GM12892 (cell line): ENCODE data around the gene ATP5F1D.

Source experiments
- DNase-seq: peaks from one replicate; pipeline ENCODE4 v3.0.0; 2011; ENCODE audit not compliant: insufficient read length
- FAIRE-seq: peaks from 2 replicates; lab custom pipeline; 2011; peaks lifted over from hg19 to GRCh38; lab: Jason Lieb, UNC
- POLR2A ChIP-seq: IDR thresholded peaks from 2 replicates; pipeline ENCODE4 v1.6.1; 2011; ENCODE audit warnings: low read depth, low read length, control low read depth
- POLR2AphosphoS5 ChIP-seq: IDR thresholded peaks from 2 replicates; pipeline ENCODE4 v1.6.1; 2011; ENCODE audit warnings: low read depth, low read length, control low read depth
- TAF1 ChIP-seq: IDR thresholded peaks from 2 replicates; pipeline ENCODE4 v1.6.1; 2011; ENCODE audit warnings: low read depth, mild to moderate bottlenecking, control low read depth, low read length, borderline replicate concordance

Gene ATP5F1D

DNA sequence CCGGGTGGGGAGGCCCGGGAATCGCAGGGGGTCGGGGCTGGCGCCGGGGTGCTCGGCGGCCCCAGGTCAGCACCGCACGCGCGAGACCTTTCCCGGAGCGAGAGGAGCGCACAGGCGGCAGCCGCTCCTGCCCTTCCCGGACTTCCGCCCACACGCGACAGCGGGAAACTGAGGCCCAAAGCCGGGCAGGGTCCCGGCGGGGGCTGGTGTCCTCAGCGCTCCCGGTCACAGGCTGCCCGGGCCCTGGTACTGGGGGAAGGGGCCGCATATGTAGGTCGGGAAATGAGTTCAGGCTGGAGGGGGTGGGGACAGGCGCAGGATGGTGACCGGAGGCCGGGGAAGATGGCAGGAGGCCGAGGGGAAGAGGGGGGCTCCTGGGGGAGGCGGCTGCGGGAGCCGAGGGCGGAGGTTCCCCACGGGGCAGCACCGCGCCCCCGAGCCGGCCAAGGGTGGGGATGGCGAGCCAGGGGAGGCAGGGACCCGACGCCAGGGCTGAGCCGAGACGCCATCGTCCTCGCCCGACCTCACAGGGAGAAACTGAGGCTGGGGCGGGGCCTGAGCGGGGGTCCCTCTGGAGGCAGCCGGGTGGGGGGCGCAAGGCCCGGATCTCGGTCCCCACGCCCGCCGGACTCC lies 4.4 kb upstream of the ATP5F1D start:
- FAIRE-seq, result no peak
- DNase-seq, result no peak
- no peak for TF ChIP-seq POLR2A
- no peak for TF ChIP-seq POLR2AphosphoS5
- no peak for TF ChIP-seq TAF1

DNA sequence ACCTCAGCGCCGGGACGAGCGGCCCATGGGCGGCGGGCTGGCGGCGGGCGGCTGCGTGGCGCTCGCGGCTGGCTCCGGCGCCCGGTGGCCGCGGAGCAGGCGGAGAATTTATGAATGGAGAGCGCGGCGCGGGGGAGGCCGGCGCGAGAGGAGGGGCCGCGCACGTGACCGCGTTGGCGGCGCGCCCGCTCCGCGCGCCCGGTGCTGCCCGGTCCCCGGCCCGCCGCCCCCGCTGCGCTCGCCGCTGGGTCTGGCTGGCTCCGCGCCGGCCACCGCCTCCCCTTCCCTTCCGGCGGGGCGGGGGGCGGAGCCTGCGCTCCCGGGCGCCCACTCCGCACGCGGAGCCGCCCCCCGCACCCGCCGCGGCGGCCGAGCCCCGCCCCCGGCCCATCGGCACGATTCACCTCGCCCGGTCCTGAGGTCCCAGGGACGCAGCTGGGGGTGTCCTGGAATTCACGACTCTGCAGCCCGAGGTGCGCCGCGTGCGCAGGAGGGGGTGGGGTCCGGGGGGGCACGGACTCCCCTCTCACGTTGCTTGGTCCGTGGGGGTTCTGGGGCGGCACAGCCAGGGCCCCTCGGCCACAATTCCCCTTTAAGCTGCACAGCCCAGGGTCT lies 3.7 kb upstream of the ATP5F1D start, which contains the start of gene CBARP:
Gene CBARP, minus strand, starts transcription at position 252 of the 615 bp plus-strand sequence. CDS start 1,905 bp downstream, outside the sequence.
- TF ChIP-seq POLR2A, result no peak
- TF ChIP-seq POLR2AphosphoS5, result no peak
- no peak for TF ChIP-seq TAF1
- DNase-seq (no peak), FAIRE-seq (peak; percentile 9)

DNA sequence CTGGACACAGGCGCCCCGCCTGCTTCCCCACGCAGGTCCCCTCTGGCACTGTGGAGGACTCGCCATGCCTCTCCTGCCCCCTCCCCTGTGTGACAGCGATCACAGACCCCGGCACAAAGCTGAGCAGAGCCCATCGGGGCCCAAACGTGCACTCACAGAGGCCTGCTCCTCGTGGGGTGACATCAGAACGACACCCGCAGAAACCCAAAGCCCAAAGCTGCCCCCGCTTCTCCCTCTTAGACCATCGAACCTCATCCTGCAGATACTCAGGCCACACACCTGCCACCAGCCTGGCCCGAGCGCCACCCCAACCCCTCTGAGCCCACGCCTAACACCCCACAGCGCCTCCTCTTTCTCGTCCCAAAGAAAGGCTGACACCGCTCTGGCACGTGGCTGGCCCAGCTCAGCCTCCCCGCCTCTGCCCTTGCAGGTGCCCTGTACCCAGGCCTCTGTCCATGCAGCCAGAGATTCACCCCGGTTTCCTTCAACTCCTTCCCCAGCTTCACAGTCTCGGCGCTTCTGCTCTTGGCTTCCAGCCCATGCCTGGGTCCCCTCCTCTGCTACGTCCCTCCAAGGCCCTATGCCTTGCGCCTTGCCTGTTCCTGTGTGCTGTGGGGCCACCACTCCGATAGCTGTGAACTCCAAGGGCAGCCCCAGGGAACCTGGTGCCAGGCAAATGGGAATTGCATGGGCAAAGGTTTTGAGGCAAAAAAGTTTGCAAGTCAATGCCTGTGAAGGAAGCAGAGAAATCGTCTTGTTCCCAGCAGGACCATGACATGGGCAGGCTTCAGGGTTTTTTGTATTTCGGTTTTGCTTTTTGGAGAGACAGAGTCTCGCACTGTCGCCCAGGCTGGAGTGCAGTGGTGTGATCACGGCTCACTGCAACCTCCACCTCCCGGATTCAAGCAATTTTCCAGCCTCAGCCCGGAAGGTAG lies 2.9 kb upstream of the ATP5F1D start:
- no peak for DNase-seq
- FAIRE-seq, result no peak
- no peak for TF ChIP-seq POLR2A
- no peak for TF ChIP-seq TAF1
- TF ChIP-seq POLR2AphosphoS5, result no peak

DNA sequence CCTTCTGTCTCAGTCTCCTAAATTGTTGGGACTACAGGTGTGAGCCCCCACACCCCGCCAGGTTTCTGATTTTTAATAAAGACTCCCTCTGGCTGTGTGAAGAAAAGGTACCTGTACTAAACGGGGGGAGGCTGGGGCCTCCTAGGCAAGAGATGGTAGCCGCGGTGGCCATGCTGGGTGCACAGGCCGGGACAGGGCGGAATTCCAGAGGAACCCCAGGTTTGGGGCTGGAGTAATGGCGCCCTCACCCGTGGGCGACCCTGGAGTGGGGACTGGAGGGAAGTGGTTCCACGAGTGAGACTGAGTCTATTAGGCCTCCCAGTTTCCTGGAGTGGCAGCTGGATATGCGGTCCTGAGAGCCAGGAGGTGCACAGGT lies 2.1 kb upstream of the ATP5F1D start:
- DNase-seq (no peak), FAIRE-seq (no peak)
- TF ChIP-seq POLR2A (no peak), TAF1 (no peak), POLR2AphosphoS5 (no peak)

DNA sequence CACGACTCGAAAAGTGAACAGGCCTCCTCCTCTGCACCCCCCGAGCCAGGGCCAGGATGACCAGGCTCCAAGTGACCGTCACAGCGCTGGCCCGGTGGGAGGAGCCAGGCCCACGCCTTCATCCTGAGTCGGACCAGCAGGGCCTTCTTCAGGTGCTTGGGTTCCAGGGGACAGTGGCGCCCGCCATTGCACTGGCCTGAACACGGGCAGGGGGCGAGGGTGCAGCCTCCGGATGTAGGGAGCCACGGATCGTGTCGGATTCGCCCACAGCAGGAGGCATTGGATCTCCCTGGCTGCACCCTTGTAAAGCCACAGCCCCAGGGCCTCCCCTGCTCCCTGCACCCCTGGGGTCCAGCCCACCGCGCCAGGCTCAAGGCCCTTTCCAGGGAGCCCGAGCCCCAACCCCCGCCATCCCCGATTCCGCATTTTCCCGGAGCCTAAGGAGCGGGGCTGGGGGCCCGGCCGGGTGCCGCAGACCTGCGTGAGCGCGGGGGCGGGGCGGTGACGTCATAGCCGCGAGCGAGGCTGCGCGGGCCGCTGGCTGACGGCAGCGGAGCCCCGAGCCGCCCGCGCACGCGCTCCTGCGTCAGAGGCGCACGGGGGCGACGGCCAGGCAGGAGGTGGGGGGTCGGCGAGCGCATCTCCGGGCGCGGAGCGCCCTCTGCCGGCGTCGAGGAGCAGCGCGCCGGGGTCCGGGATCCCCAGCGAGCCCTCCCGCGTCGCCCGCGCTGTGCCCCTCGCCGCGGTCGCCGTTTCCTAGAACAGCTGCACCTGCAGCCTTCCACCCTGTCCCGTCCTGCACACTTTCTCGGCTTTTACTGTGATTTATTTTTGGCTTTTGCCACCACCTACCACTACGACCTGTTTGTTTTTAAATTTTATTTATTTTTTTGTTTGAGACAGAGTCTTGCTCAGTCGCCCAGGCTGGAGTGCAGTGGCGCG lies 1.5 kb upstream of the ATP5F1D start:
- TF ChIP-seq TAF1 (no peak), POLR2AphosphoS5 (no peak), POLR2A (no peak)
- FAIRE-seq (peak; percentile 94), DNase-seq (peak; percentile 100)

DNA sequence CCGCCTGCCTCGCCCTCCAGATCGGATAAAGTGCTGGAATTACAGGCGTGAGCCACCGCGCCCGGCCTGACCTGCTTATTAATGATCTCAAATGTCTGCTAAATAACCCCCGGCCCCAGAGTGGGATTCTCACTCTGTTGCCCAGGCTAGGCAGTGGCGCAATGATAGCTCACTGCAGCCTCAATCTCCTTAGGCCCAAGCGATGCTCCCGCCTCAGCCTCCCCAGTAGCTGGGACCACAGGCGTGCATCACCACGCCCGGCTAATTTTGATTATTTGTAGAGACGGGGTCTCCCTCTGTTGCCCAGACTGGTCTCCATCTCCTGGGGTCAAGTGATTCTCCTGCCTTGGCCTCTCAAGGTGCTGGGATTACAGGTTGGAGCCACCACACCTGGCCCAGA lies 626 bp upstream of the ATP5F1D start:
- FAIRE-seq, result peak; percentile 62
- TF ChIP-seq POLR2A, result no peak
- TF ChIP-seq TAF1, result no peak
- no peak for TF ChIP-seq POLR2AphosphoS5
- DNase-seq, result no peak

DNA sequence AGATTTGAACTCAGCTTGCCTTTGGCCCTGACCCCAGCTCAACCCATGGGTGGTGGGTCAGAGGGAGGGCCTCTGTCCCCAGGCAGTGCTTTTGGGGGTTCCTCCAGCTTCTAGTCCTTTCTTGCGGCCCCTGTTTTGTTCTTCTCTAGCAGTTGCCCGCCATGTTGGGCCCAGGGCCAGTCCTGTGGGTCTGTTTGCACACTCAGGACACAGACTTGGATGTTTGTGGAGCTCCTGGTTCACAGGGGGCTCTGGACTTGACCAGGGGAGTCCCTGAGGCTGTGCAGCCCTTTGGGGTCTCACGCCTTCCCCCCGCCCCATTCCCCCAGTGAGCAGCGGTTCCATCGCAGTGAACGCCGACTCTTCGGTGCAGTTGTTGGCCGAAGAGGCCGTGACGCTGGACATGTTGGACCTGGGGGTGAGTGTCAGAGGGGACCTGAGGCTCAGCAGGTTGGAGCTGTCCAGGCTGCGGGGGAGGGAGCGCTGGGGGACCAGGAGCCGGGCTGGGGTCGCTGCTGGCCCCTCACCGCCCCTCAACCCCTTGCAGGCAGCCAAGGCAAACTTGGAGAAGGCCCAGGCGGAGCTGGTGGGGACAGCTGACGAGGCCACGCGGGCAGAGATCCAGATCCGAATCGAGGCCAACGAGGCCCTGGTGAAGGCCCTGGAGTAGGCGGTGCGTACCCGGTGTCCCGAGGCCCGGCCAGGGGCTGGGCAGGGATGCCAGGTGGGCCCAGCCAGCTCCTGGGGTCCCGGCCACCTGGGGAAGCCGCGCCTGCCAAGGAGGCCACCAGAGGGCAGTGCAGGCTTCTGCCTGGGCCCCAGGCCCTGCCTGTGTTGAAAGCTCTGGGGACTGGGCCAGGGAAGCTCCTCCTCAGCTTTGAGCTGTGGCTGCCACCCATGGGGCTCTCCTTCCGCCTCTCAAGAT lies 2.5 kb downstream of the ATP5F1D start:
- DNase-seq (peak; percentile 93), FAIRE-seq (no peak)
- no peak for TF ChIP-seq POLR2AphosphoS5
- TF ChIP-seq TAF1, result no peak
- no peak for TF ChIP-seq POLR2A

DNA sequence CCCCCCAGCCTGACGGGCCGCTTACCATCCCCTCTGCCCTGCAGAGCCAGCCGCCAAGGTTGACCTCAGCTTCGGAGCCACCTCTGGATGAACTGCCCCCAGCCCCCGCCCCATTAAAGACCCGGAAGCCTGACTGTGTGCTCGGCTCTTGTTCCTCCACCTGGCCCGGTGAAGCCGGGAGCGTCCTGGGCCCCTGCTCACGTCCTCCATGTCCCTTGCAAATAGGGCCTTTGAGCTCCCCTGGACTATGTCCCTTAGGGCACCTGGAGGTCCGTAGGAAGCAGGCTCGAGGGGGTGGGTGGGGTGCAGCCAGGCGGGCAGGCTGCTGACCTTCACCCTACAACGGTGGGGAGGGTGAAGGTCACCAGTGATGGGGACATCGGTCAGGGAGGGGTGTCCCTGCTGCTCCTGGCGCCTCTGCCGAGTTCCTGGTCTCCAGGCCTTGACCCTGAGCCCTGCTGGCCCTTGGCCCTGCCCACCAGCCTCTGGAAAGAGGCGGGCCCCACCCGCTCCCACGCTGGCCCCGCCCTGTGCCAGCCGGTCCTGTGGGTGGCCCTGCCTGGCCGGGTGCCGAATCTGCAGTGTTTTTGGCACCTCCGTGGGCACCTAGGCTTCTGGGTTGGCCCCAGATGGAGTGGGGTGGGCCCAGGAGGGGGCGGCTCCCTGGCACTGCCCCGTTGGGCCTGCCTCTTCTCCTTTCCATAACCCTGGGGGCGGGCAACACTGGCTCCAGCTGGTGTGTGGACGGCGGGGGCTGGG lies 3.3 kb downstream of the ATP5F1D start:
- no peak for TF ChIP-seq POLR2AphosphoS5
- TF ChIP-seq POLR2A, result no peak
- no peak for TF ChIP-seq TAF1
- FAIRE-seq (no peak), DNase-seq (no peak)
